ENCODE measurements around the gene SCAF1. TPM values are rescaled to one million over a fixed set of nuclear protein-coding genes. Genes with fewer than 3 reads are reported as not detected.

SCAF1 gene
- polyA plus RNA-seq, 1 donor from 2014 or later, result 11.9 TPM

- Histone ChIP-seq H3K27me3 (ENCODE audit: insufficient read depth, low read depth, low read length) (no peaks in the 10 kb centered on the region), H3F3A (ENCODE audit: insufficient read depth, low read length, poor library complexity, severe bottlenecking) (no peaks in the 10 kb centered on the region), H3K4me3 (ENCODE audit: low read length) (peak within 1 kb of the TSS; percentile 77), H3K9ac (ENCODE audit: low read length) (peak within 1 kb of the TSS; percentile 68), H4K20me1 (ENCODE audit: insufficient read depth) (no peaks in the 10 kb centered on the region), H2AFZ (ENCODE audit: low read depth, low read length) (peak within 1 kb of the TSS; percentile 56), H3K9me2 (ENCODE audit: insufficient read depth, low read length) (no peaks in the 10 kb centered on the region), H3K36me3 (ENCODE audit: insufficient read depth, low read length) (no peaks in the 10 kb centered on the region), H3K4me2 (ENCODE audit: low read length) (peak within 1 kb of the TSS; percentile 85), H3K9me3 (ENCODE audit: low read length) (no peaks in the 10 kb centered on the region), H3K79me2 (replicated peaks; ENCODE audit: insufficient read depth, low read length) (no peaks in the 10 kb centered on the region), H3K27ac (ENCODE audit: low read length) (peak within 1 kb of the TSS; percentile 48)
- TF ChIP-seq SMC3 (conservative IDR thresholded peaks at IDR 0.05; ENCODE audit: poor library complexity), result no peak
- TF ChIP-seq TAF1 (IDR thresholded peaks at IDR 0.05; ENCODE audit: low read depth), result peak; percentile 43
- TF ChIP-seq EP300 (conservative IDR thresholded peaks at IDR 0.05; ENCODE audit: poor library complexity, severe bottlenecking), result no peak
- TF ChIP-seq MXI1 (conservative IDR thresholded peaks at IDR 0.05; ENCODE audit: poor library complexity, severe bottlenecking), result peak; percentile 62
- TF ChIP-seq POLR2AphosphoS5 (IDR thresholded peaks at IDR 0.05), result no peak
These were observed 23.5 kb downstream of the SCAF1 start, which contains the start of the genes BCL2L12 and IRF3 for GRCh38 chr19:49665351-49666119. BCL2L12 (plus strand) TSS chr19:49665933; CDS start chr19:49666693, 760 bp downstream. IRF3 (minus strand) TSS chr19:49665857; CDS start chr19:49664838, 1,019 bp downstream.

DNA sequence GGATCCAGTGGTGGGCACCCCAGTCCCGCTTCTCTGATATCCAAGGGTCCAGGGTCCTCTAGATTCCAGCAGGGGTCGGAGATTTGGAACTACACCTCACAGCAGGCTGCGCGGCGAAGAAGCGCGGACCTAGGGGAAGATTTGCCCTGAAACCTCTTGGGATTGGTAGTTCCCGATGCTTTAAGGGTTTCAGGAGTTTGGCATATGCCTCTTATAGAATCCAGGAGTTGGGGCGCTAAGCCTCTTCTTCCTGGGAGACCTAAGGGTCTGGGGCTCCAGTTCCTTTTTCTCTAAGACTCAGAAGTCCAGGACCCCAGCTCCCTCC lies 24.1 kb downstream of the SCAF1 start:
- no peaks in the 10 kb centered on the region for H3K9me3 ChIP-seq (ENCODE audit: low read length)
- H3K27me3 ChIP-seq (ENCODE audit: insufficient read depth, low read depth, low read length), result no peaks in the 10 kb centered on the region
- no peak overlapping the region for H3K9ac ChIP-seq (ENCODE audit: low read length)
- H3K9me2 ChIP-seq (ENCODE audit: insufficient read depth, low read length), result no peaks in the 10 kb centered on the region
- H3F3A ChIP-seq (ENCODE audit: insufficient read depth, low read length, poor library complexity, severe bottlenecking), result no peaks in the 10 kb centered on the region
- no peak overlapping the region for H2AFZ ChIP-seq (ENCODE audit: low read depth, low read length)
- TF ChIP-seq EZH2 (IDR thresholded peaks at IDR 0.05; ENCODE audit: borderline replicate concordance, insufficient read depth, low read length, poor library complexity, severe bottlenecking) (no peak), REST (IDR thresholded peaks at IDR 0.05; ENCODE audit: borderline replicate concordance) (no peak), TAF1 (IDR thresholded peaks at IDR 0.05; ENCODE audit: low read depth) (no peak), SMC3 (conservative IDR thresholded peaks at IDR 0.05; ENCODE audit: poor library complexity) (no peak), RAD21 (conservative IDR thresholded peaks at IDR 0.05) (no peak), POLR2AphosphoS5 (IDR thresholded peaks at IDR 0.05) (no peak), MXI1 (conservative IDR thresholded peaks at IDR 0.05; ENCODE audit: poor library complexity, severe bottlenecking) (no peak), CTCF (IDR thresholded peaks at IDR 0.05; ENCODE audit: poor library complexity, severe bottlenecking) (no peak), EP300 (conservative IDR thresholded peaks at IDR 0.05; ENCODE audit: poor library complexity, severe bottlenecking) (no peak)
- no peak overlapping the region for H3K4me2 ChIP-seq (ENCODE audit: low read length)
- H3K36me3 ChIP-seq (ENCODE audit: insufficient read depth, low read length), result no peaks in the 10 kb centered on the region
- H4K20me1 ChIP-seq (ENCODE audit: insufficient read depth), result no peaks in the 10 kb centered on the region
- H3K27ac ChIP-seq (ENCODE audit: low read length), result no peak overlapping the region
- H3K4me3 ChIP-seq (ENCODE audit: low read length), result peak overlapping the region; percentile 77
- H3K79me2 ChIP-seq (replicated peaks; ENCODE audit: insufficient read depth, low read length), result no peaks in the 10 kb centered on the region
